Neural progenitor cell (in vitro differentiated cells): Measurements from ENCODE around the gene ABCC4. TPM values are rescaled to one million over a fixed set of nuclear protein-coding genes. Genes with fewer than 3 reads are reported as not detected.

Source experiments
- DNase-seq: peaks from one replicate; pipeline ENCODE4 v3.0.0-alpha.2; 2016; ENCODE audit warnings: low spot score
- H2AFZ ChIP-seq: fragments of 200-600 bp; sonication (generic); replicated peaks from 2 replicates; pipeline ENCODE4 v1.6.1; 2016; ENCODE audit warnings: antibody characterized with exemption
- H3F3A ChIP-seq: fragments of 200-600 bp; sonication (generic); 2 replicates; pipeline ENCODE4 v1.6.1; 2016; ENCODE audit warnings: antibody characterized with exemption, low read depth
- H3K27ac ChIP-seq: fragments of 200-600 bp; sonication (generic); 2 replicates; pipeline ENCODE4 v1.5.1; 2016; ENCODE audit warnings: mild to moderate bottlenecking
- H3K27me3 ChIP-seq: fragments of 200-600 bp; sonication (generic); 2 replicates; pipeline ENCODE4 v1.6.1; 2016; ENCODE audit warnings: mild to moderate bottlenecking, moderate library complexity
- H3K36me3 ChIP-seq: fragments of 200-600 bp; sonication (generic); 2 replicates; pipeline ENCODE4 v1.5.1; 2016
- H3K4me1 ChIP-seq: fragments of 200-600 bp; sonication (generic); 2 replicates; pipeline ENCODE4 v1.6.1; 2016; ENCODE audit warnings: mixed run types
- H3K4me2 ChIP-seq: fragments of 200-600 bp; sonication (generic); 2 replicates; pipeline ENCODE4 v1.6.1; 2016
- H3K4me3 ChIP-seq: fragments of 200-600 bp; sonication (generic); 2 replicates; pipeline ENCODE4 v1.5.1; 2016
- H3K79me2 ChIP-seq: fragments of 200-600 bp; sonication (generic); 2 replicates; pipeline ENCODE4 v1.6.1; 2016; ENCODE audit warnings: low read depth
- H3K9ac ChIP-seq: fragments of 200-600 bp; sonication (generic); 2 replicates; pipeline ENCODE4 v1.6.1; 2016
- H3K9me3 ChIP-seq: fragments of 200-600 bp; sonication (generic); 2 replicates; pipeline ENCODE4 v1.5.1; 2016; ENCODE audit warnings: low read depth
- H4K20me1 ChIP-seq: fragments of 200-600 bp; sonication (generic); 2 replicates; pipeline ENCODE4 v1.6.1; 2016; ENCODE audit warnings: low read depth
- H3K27ac Mint-ChIP-seq: 3 replicates; pipeline ENCODE4 v1.8.0; 2021; ENCODE audit warnings: mixed read lengths
- H3K27me3 Mint-ChIP-seq: 2 replicates; pipeline ENCODE4 v1.8.0; 2022; ENCODE audit warnings: low read depth, mild to moderate bottlenecking, inconsistent platforms, moderate library complexity, mixed read lengths; ENCODE audit not compliant: insufficient read depth
- H3K36me3 Mint-ChIP-seq: 3 replicates; pipeline ENCODE4 v1.8.0; 2021; ENCODE audit warnings: mixed read lengths
- H3K4me1 Mint-ChIP-seq: 3 replicates; pipeline ENCODE4 v1.8.0; 2021; ENCODE audit warnings: mixed read lengths
- H3K4me3 Mint-ChIP-seq: 3 replicates; pipeline ENCODE4 v1.8.0; 2021; ENCODE audit warnings: mild to moderate bottlenecking, moderate library complexity, mixed read lengths
- H3K9me3 Mint-ChIP-seq: 3 replicates; pipeline ENCODE4 v1.8.0; 2020; ENCODE audit warnings: mixed read lengths
- CTCF ChIP-seq: fragments of 200-600 bp; sonication (generic); IDR thresholded peaks from 2 replicates; pipeline ENCODE4 v1.5.1; 2017; ENCODE audit warnings: antibody characterized with exemption, mild to moderate bottlenecking
- EZH2 ChIP-seq: fragments of 200-600 bp; sonication (generic); IDR thresholded peaks from 2 replicates; pipeline ENCODE4 v1.6.1; 2017; ENCODE audit warnings: antibody characterized with exemption, mild to moderate bottlenecking, moderate library complexity
- EZH2phosphoT487 ChIP-seq: fragments of 200-600 bp; sonication (generic); IDR thresholded peaks from 2 replicates; pipeline ENCODE4 v1.6.1; 2017; ENCODE audit warnings: antibody characterized with exemption
- total RNA-seq: library from RNA; depleted of rRNA; stranded (reverse); fragments of >200 nt; gene quantifications from 2 replicates; pipeline ENCODE4 v1.2.3, GENCODE V29; 2015; ENCODE audit warnings: low replicate concordance

Gene ABCC4
- total RNA-seq, 1 donor from 2014 or later: 23.6 TPM

GRCh38 chr13:95258098-95258497, 43.2 kb downstream of the ABCC4 start:
- DNase-seq: no peak
- H3K4me2 ChIP-seq: no peak overlapping the region
- H3K79me2 ChIP-seq: no peaks in the 10 kb centered on the region
- no peak overlapping the region for H3K27ac ChIP-seq
- H3K27me3 ChIP-seq: no peaks in the 10 kb centered on the region
- H3K4me3 ChIP-seq: no peak overlapping the region
- no peaks in the 10 kb centered on the region for H3K36me3 ChIP-seq
- no peaks in the 10 kb centered on the region for H3K9me3 ChIP-seq
- TF ChIP-seq EZH2: no peak
- no peak for TF ChIP-seq CTCF
- TF ChIP-seq EZH2phosphoT487: no peak
- no peak overlapping the region for H3K9ac ChIP-seq
- H4K20me1 ChIP-seq: no peaks in the 10 kb centered on the region
- H3K36me3 Mint-ChIP-seq: peaks cover 14% of the 10 kb centered on the region
- no peak overlapping the region for H2AFZ ChIP-seq
- no peak overlapping the region for H3K4me3 Mint-ChIP-seq
- no peak overlapping the region for H3K27ac Mint-ChIP-seq
- H3K4me1 Mint-ChIP-seq: peaks cover 4% of the 10 kb centered on the region
- H3K9me3 Mint-ChIP-seq: peaks cover 3% of the 10 kb centered on the region
- H3K27me3 Mint-ChIP-seq: peaks cover 2% of the 10 kb centered on the region
- H3K4me1 ChIP-seq: no peaks in the 10 kb centered on the region
- H3F3A ChIP-seq: no peaks in the 10 kb centered on the region

- H3K27ac ChIP-seq: no peak overlapping the region
- no peak overlapping the region for H3K4me3 ChIP-seq
- H3K4me3 Mint-ChIP-seq: no peak overlapping the region
- H3K9me3 ChIP-seq: no peaks in the 10 kb centered on the region
- H3K4me1 Mint-ChIP-seq: peaks cover 4% of the 10 kb centered on the region
- H3K27ac Mint-ChIP-seq: no peak overlapping the region
- no peaks in the 10 kb centered on the region for H3K4me1 ChIP-seq
- H3K4me2 ChIP-seq: no peak overlapping the region
- no peaks in the 10 kb centered on the region for H3K79me2 ChIP-seq
- no peaks in the 10 kb centered on the region for H3K27me3 Mint-ChIP-seq
- no peak for DNase-seq
- no peak overlapping the region for H3K9ac ChIP-seq
- peaks cover 3% of the 10 kb centered on the region for H3K9me3 Mint-ChIP-seq
- H2AFZ ChIP-seq: no peak overlapping the region
- H4K20me1 ChIP-seq: no peaks in the 10 kb centered on the region
- H3K27me3 ChIP-seq: no peaks in the 10 kb centered on the region
- TF ChIP-seq EZH2phosphoT487: no peak
- no peak for TF ChIP-seq CTCF
- no peak for TF ChIP-seq EZH2
- H3K36me3 ChIP-seq: no peaks in the 10 kb centered on the region
- H3F3A ChIP-seq: no peaks in the 10 kb centered on the region
- peaks cover 14% of the 10 kb centered on the region for H3K36me3 Mint-ChIP-seq
Observed at GRCh38 chr13:95256091-95256490, 45.2 kb downstream of the ABCC4 start.

DNA sequence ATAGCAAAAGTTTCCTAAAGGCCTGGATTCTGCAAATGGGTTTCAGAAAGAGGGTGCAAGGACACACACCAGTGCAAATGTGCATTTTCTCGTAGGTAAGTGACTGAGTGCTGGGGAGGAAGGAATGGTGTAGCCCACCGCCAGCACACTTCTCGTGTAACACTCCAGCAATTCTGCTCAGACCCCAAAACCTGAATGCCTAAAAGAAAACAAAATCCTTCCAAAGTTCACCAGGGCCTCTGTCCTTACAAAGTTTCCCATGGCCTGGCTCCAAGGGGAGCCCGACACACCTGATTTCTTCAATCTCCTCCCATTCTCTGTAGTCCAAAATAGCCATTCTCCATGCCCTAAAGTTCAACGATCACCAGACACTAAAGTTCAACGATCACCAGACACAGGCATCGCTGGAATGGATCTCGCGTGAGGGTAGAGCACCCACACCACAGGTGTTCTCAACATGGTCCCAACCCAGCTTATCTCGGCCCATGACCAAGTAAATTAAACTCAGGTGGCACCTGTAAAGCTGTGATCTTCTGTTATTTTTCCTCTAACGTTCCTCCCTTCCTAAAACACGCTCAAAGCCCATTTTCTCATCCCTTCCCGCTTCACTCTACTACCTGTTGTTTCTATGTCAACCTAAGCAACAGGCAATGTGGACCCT, 46.0 kb downstream of the ABCC4 start:
- TF ChIP-seq EZH2: no peak
- TF ChIP-seq CTCF: no peak
- TF ChIP-seq EZH2phosphoT487: no peak
- Histone ChIP-seq H4K20me1 (no peaks in the 10 kb centered on the region), H3K79me2 (no peaks in the 10 kb centered on the region), H3K9ac (no peak overlapping the region), H3K36me3 (no peaks in the 10 kb centered on the region), H3K4me1 (no peaks in the 10 kb centered on the region), H3K4me2 (no peak overlapping the region), H3F3A (no peaks in the 10 kb centered on the region), H2AFZ (no peak overlapping the region), H3K27me3 (no peaks in the 10 kb centered on the region), H3K27ac (no peak overlapping the region), H3K9me3 (no peaks in the 10 kb centered on the region), H3K4me3 (no peak overlapping the region)
- no peak for DNase-seq
- no peak overlapping the region for H3K27ac Mint-ChIP-seq
- peaks cover 4% of the 10 kb centered on the region for H3K4me1 Mint-ChIP-seq
- H3K4me3 Mint-ChIP-seq: no peak overlapping the region
- peaks cover 3% of the 10 kb centered on the region for H3K9me3 Mint-ChIP-seq
- H3K36me3 Mint-ChIP-seq: peaks cover 14% of the 10 kb centered on the region
- H3K27me3 Mint-ChIP-seq: no peaks in the 10 kb centered on the region
